ENCODE results near the gene GRAP. TPM values are rescaled to one million over a fixed set of nuclear protein-coding genes. Genes with fewer than 3 reads are reported as not detected.
"Not testable (repeated sequence)": the region's sequence is repeated elsewhere in the genome, so short reads cannot be mapped to it uniquely, and the experiment has no call there.

The GRAP gene
- 6.3 TPM for total RNA-seq

DNA sequence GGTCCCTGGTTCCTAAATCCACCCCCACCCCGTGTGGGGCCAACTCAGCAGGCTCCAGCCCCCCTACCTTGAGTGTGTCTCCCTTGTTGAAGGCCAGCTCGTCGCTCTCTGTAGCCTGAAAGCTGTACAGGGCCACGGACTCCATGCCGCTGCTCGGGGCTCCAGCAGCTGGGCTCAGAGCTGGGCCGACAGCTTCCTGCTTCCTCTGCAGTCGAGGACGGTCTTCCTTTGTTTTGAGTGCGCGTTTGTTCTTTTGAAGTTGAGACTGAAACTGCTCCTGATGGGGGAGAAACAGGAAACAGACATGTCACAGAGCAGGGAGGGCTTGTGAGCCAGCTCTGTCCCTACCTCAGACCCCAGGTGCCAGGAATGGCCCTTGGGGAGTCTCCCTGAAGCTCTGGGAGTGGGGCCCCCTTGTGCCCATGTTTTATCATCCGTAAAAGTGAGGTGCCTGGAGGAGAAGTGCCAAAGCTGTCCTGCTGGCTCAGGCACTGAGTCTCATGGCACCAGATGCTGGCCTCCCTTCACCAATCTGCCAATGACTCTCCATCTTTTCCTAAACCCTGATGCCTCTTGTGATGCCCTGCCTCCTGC lies at the start of gene GRAP:
Gene GRAP, minus strand, starts transcription at position 176 of the 594 bp plus-strand sequence. Its CDS starts 31 bp downstream, at position 145.
- not testable (repeated sequence) for H3K27me3 ChIP-seq (ENCODE audit: control insufficient read depth in 3 of 3, insufficient read depth in 3 of 3, low read length in 3 of 3); H3K9ac ChIP-seq (ENCODE audit: low read depth in 1 of 3, low read length in 3 of 3); H3K36me3 ChIP-seq (ENCODE audit: control insufficient read depth in 3 of 3, insufficient read depth in 3 of 3, low read length in 3 of 3); H3K4me3 ChIP-seq (ENCODE audit: low read length in 3 of 3); H3K27ac ChIP-seq (ENCODE audit: low read depth, low read length); H3K9me3 ChIP-seq (ENCODE audit: control insufficient read depth in 3 of 3, low read length in 3 of 3); H3K4me1 ChIP-seq (ENCODE audit: control insufficient read depth in 3 of 3, insufficient read depth in 3 of 3, low read length in 3 of 3)

GRCh38 chr17:19093684-19094438 lies 47.1 kb upstream of the GRAP start:
- H3K4me1 ChIP-seq (ENCODE audit: control insufficient read depth in 3 of 3, insufficient read depth in 3 of 3, low read length in 3 of 3); H3K36me3 ChIP-seq (ENCODE audit: control insufficient read depth in 3 of 3, insufficient read depth in 3 of 3, low read length in 3 of 3); H3K27me3 ChIP-seq (ENCODE audit: control insufficient read depth in 3 of 3, insufficient read depth in 3 of 3, low read length in 3 of 3); H3K9me3 ChIP-seq (ENCODE audit: control insufficient read depth in 3 of 3, low read length in 3 of 3); H3K4me3 ChIP-seq (ENCODE audit: low read length in 3 of 3); H3K27ac ChIP-seq (ENCODE audit: low read depth, low read length); H3K9ac ChIP-seq (ENCODE audit: low read depth in 1 of 3, low read length in 3 of 3): not testable (repeated sequence)

- not testable (repeated sequence) for H3K4me3 ChIP-seq (ENCODE audit: low read length in 3 of 3); H3K27me3 ChIP-seq (ENCODE audit: control insufficient read depth in 3 of 3, insufficient read depth in 3 of 3, low read length in 3 of 3); H3K4me1 ChIP-seq (ENCODE audit: control insufficient read depth in 3 of 3, insufficient read depth in 3 of 3, low read length in 3 of 3); H3K36me3 ChIP-seq (ENCODE audit: control insufficient read depth in 3 of 3, insufficient read depth in 3 of 3, low read length in 3 of 3); H3K9me3 ChIP-seq (ENCODE audit: control insufficient read depth in 3 of 3, low read length in 3 of 3); H3K9ac ChIP-seq (ENCODE audit: low read depth in 1 of 3, low read length in 3 of 3); H3K27ac ChIP-seq (ENCODE audit: low read depth, low read length)
Measured at GRCh38 chr17:19092737-19093683, 46.3 kb upstream of the GRAP start.

- not testable (repeated sequence) for H3K4me3 ChIP-seq (ENCODE audit: low read length in 3 of 3); H3K36me3 ChIP-seq (ENCODE audit: control insufficient read depth in 3 of 3, insufficient read depth in 3 of 3, low read length in 3 of 3); H3K4me1 ChIP-seq (ENCODE audit: control insufficient read depth in 3 of 3, insufficient read depth in 3 of 3, low read length in 3 of 3); H3K9me3 ChIP-seq (ENCODE audit: control insufficient read depth in 3 of 3, low read length in 3 of 3); H3K9ac ChIP-seq (ENCODE audit: low read depth in 1 of 3, low read length in 3 of 3); H3K27ac ChIP-seq (ENCODE audit: low read depth, low read length); H3K27me3 ChIP-seq (ENCODE audit: control insufficient read depth in 3 of 3, insufficient read depth in 3 of 3, low read length in 3 of 3)
Measured at GRCh38 chr17:19090058-19090772, 43.5 kb upstream of the GRAP start.

- H3K4me3 ChIP-seq (ENCODE audit: low read length in 3 of 3); H3K4me1 ChIP-seq (ENCODE audit: control insufficient read depth in 3 of 3, insufficient read depth in 3 of 3, low read length in 3 of 3); H3K36me3 ChIP-seq (ENCODE audit: control insufficient read depth in 3 of 3, insufficient read depth in 3 of 3, low read length in 3 of 3); H3K27me3 ChIP-seq (ENCODE audit: control insufficient read depth in 3 of 3, insufficient read depth in 3 of 3, low read length in 3 of 3); H3K27ac ChIP-seq (ENCODE audit: low read depth, low read length); H3K9ac ChIP-seq (ENCODE audit: low read depth in 1 of 3, low read length in 3 of 3); H3K9me3 ChIP-seq (ENCODE audit: control insufficient read depth in 3 of 3, low read length in 3 of 3): not testable (repeated sequence)
Measured at GRCh38 chr17:19088804-19089685, 42.3 kb upstream of the GRAP start.

DNA sequence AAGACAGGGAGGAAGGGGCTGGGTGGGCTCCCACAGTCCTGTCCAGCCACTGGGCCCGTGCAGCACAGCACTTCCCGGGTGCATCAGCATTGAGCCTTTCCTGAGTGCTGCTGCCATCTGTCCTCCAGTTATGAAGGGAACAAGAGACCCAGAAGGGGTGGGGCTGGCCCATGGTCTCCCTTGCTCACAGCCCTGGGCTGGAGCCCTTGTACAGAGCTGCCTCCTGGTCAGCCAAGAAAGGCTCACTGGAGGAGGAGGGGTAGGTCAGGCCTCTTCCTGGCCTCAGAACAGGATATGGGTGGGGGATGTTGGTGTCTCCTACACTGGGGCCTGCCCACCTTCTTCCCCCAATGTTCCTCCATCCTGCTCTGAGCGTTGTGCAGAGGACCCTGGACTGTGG lies 30.6 kb upstream of the GRAP start:
- H3K9me3 ChIP-seq (ENCODE audit: control insufficient read depth in 3 of 3, low read length in 3 of 3); H3K4me1 ChIP-seq (ENCODE audit: control insufficient read depth in 3 of 3, insufficient read depth in 3 of 3, low read length in 3 of 3); H3K36me3 ChIP-seq (ENCODE audit: control insufficient read depth in 3 of 3, insufficient read depth in 3 of 3, low read length in 3 of 3); H3K27ac ChIP-seq (ENCODE audit: low read depth, low read length); H3K27me3 ChIP-seq (ENCODE audit: control insufficient read depth in 3 of 3, insufficient read depth in 3 of 3, low read length in 3 of 3); H3K4me3 ChIP-seq (ENCODE audit: low read length in 3 of 3); H3K9ac ChIP-seq (ENCODE audit: low read depth in 1 of 3, low read length in 3 of 3): not testable (repeated sequence)

- not testable (repeated sequence) for H3K36me3 ChIP-seq (ENCODE audit: control insufficient read depth in 3 of 3, insufficient read depth in 3 of 3, low read length in 3 of 3); H3K4me3 ChIP-seq (ENCODE audit: low read length in 3 of 3); H3K27ac ChIP-seq (ENCODE audit: low read depth, low read length); H3K9me3 ChIP-seq (ENCODE audit: control insufficient read depth in 3 of 3, low read length in 3 of 3); H3K4me1 ChIP-seq (ENCODE audit: control insufficient read depth in 3 of 3, insufficient read depth in 3 of 3, low read length in 3 of 3); H3K27me3 ChIP-seq (ENCODE audit: control insufficient read depth in 3 of 3, insufficient read depth in 3 of 3, low read length in 3 of 3); H3K9ac ChIP-seq (ENCODE audit: low read depth in 1 of 3, low read length in 3 of 3)
Measured at GRCh38 chr17:19076398-19077192, 29.8 kb upstream of the GRAP start.

DNA sequence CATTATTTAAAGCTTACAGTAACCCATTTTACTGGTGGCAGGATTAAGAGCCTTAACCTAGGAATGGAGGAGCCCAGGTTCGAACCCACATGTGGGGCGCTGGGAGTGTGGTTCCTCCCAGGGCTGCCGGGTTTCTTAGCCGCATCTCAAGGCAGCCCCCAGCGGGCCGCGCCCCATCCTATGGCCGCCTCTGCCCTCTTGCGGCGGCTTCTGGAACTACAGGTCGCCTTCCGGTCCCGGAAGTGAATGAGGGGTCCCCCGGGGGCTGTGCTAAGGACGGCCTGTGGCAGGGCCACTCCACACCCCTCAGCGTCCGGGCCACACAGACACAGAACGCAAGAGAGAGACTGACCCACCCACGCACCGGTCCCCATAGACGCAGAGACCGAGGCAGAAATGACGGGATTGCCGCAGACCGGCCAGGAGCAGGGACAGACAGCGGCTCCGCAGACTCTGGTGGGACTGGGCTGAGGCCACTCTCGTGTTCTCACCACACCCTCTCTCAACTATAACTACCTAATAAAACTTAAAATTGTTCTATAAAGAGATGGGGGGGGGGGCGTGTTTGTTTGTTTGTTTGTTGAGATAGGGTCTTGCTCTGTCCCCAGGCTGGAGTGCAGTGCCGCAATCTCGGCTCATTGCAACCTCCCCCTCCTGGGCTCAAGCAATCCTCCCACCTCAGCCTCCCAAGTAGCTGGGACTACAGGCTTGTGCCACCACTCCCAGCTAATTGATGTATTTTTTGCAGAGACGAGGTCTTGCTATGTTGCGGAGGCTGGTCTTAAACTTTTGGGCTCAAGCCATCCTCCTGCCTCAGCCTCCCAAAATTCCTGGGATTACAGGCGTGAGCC lies 23.8 kb upstream of the GRAP start:
- H3K9me3 ChIP-seq (ENCODE audit: control insufficient read depth in 3 of 3, low read length in 3 of 3); H3K4me1 ChIP-seq (ENCODE audit: control insufficient read depth in 3 of 3, insufficient read depth in 3 of 3, low read length in 3 of 3); H3K9ac ChIP-seq (ENCODE audit: low read depth in 1 of 3, low read length in 3 of 3); H3K27ac ChIP-seq (ENCODE audit: low read depth, low read length); H3K36me3 ChIP-seq (ENCODE audit: control insufficient read depth in 3 of 3, insufficient read depth in 3 of 3, low read length in 3 of 3); H3K27me3 ChIP-seq (ENCODE audit: control insufficient read depth in 3 of 3, insufficient read depth in 3 of 3, low read length in 3 of 3); H3K4me3 ChIP-seq (ENCODE audit: low read length in 3 of 3): not testable (repeated sequence)
